Motor neuron (in vitro differentiated cells): ENCODE data around the gene OR2V2. TPM values are rescaled to one million over a fixed set of nuclear protein-coding genes. Genes with fewer than 3 reads are reported as not detected.
A peak's percentile ranks its signal among the peaks of the same experiment; 100 is the strongest.
"Not testable (repeated sequence)": the region's sequence is repeated elsewhere in the genome, so short reads cannot be mapped to it uniquely, and the experiment has no call there.

Source experiments
- ATAC-seq, 8 experiments: fragments of 200-7000 bp; cut with Tn5 transposase; replicated peaks in 6 of 8; 2 replicates each; pipeline ENCODE4 v1.8.0; 2021; ENCODE audit warnings: mild to moderate bottlenecking in 8 of 8, moderate library complexity in 8 of 8
- H3K27ac ChIP-seq, 2 donors: fragments of 250-450 bp; sonication (Bioruptor Pico); 2 replicates each; pipeline ENCODE4 v1.9.0; 2021; ENCODE audit warnings: antibody characterized with exemption in 2 of 2, mild to moderate bottlenecking in 2 of 2, moderate library complexity in 1 of 2
- H3K4me1 ChIP-seq, 2 donors: fragments of 250-450 bp; sonication (Bioruptor Pico); replicated peaks in 1 of 2; 2 replicates each; pipeline ENCODE4 v1.6.1; 2021; ENCODE audit warnings: antibody characterized with exemption in 2 of 2, mild to moderate bottlenecking in 2 of 2, moderate library complexity in 1 of 2
- H3K4me3 ChIP-seq, 5 donors: fragments of 250-450 bp; sonication (Bioruptor Pico); 2 replicates each; pipeline ENCODE4 v1.9.0; 2021; ENCODE audit warnings: antibody characterized with exemption in 5 of 5, mild to moderate bottlenecking in 5 of 5, moderate library complexity in 4 of 5
- WGBS, 10 experiments: fragments of 450-650 bp; shearing (Covaris generic); methylation state at CpG; one replicate each; pipeline ENCODE4 v1.0.0; 2022; 5-methylcytosine and 5-hydroxymethylcytosine counted together
- in situ Hi-C, 9 experiments: fragments of 400-800 bp; cut with MboI; loops; one replicate each; pipeline ENCODE4 v1.15.0; 2021; ENCODE audit warnings: low sequenced_read_pairs in 9 of 9, low pct_unique_long_range_greater_than_20kb in 2 of 9; ENCODE audit not compliant: unreplicated experiment in 9 of 9
- total RNA-seq, 8 experiments: library from RNA; unstranded; fragments of 300-600 nt; gene quantifications; 2 replicates each; pipeline versions ENCODE4 v1.2.3 to v1.2.4, GENCODE V29; 2022

The OR2V2 gene
- total RNA-seq, 8 experiments from 2014 or later: 0.05 to 0.33 (median 0.13) TPM; not detected in 1

- 0 to 80% (median 62%) methylated on average over 2 to 13 of the region's 28 CpGs; no CpG with 5 or more reads in 2 of the 10 experiments for WGBS, 10 experiments
- in situ Hi-C loops: no loop called here
- Histone ChIP-seq H3K27ac (no peak overlapping the region), H3K4me1 (no peaks in the 10 kb centered on the region), H3K4me3 (no peak overlapping the region)
- ATAC-seq: no peak
These were observed 25.5 kb upstream of the OR2V2 start for GRCh38 chr5:181121675-181122561.

GRCh38 chr5:181124526-181124925 lies 22.9 kb upstream of the OR2V2 start:
- in situ Hi-C loops: no loop called here
- Histone ChIP-seq H3K4me1 (no peaks in the 10 kb centered on the region), H3K4me3 (no peak overlapping the region), H3K27ac (no peak overlapping the region)
- WGBS, 10 experiments: 0 to 40% (median 23%) methylated on average over 1 to 3 of the region's 3 CpGs; no CpG with 5 or more reads in 4 of the 10 experiments
- no peak for ATAC-seq

GRCh38 chr5:181126841-181127240 lies 20.5 kb upstream of the OR2V2 start:
- H3K4me3 ChIP-seq: no peak overlapping the region
- no peak for ATAC-seq
- 0 to 100% (median 77%) methylated on average over 1 to 4 of the region's 18 CpGs; no CpG with 5 or more reads in 2 of the 10 experiments for WGBS, 10 experiments
- no peaks in the 10 kb centered on the region for H3K4me1 ChIP-seq
- in situ Hi-C loops: no loop called here
- H3K27ac ChIP-seq: no peak overlapping the region

GRCh38 chr5:181127456-181127855 lies 19.9 kb upstream of the OR2V2 start:
- ATAC-seq: no peak
- Histone ChIP-seq H3K27ac (no peak overlapping the region), H3K4me3 (no peak overlapping the region), H3K4me1 (no peaks in the 10 kb centered on the region)
- WGBS, 10 experiments: 57 to 72% (median 57%) methylated on average over 3 to 7 of the region's 10 CpGs; no CpG with 5 or more reads in 7 of the 10 experiments
- in situ Hi-C loops: no loop called here

- H3K27ac ChIP-seq: no peak overlapping the region
- H3K4me1 ChIP-seq: no peaks in the 10 kb centered on the region
- H3K4me3 ChIP-seq: no peak overlapping the region
- in situ Hi-C loops: no loop called here
- 0 to 80% (median 54%) methylated on average over 1 to 5 of the region's 15 CpGs; no CpG with 5 or more reads in 4 of the 10 experiments for WGBS, 10 experiments
- ATAC-seq: no peak
These were observed 19.3 kb upstream of the OR2V2 start for GRCh38 chr5:181127907-181128626.

- no peak overlapping the region for H3K27ac ChIP-seq
- no peaks in the 10 kb centered on the region for H3K4me1 ChIP-seq
- no peak overlapping the region for H3K4me3 ChIP-seq
- no peak for ATAC-seq
- in situ Hi-C loops: no loop called here
- WGBS, 10 experiments: 40 to 83% (median 48%) methylated on average over 1 to 5 of the region's 7 CpGs; no CpG with 5 or more reads in 4 of the 10 experiments
These were observed 17.8 kb upstream of the OR2V2 start for GRCh38 chr5:181129601-181130000.

GRCh38 chr5:181130081-181130480 lies 17.3 kb upstream of the OR2V2 start:
- in situ Hi-C loops, ATAC-seq, H3K4me1 ChIP-seq, H3K4me3 ChIP-seq, H3K27ac ChIP-seq: not testable (repeated sequence)
- WGBS, 10 experiments: no CpG with 5 or more reads among the region's 9 CpGs

GRCh38 chr5:181130832-181131496 lies 16.4 kb upstream of the OR2V2 start, which contains the start of gene OR2V1:
Gene OR2V1 (minus strand): TSS chr5:181131169. CDS start chr5:181125304, 5,865 bp downstream.
- ATAC-seq: no peak
- Histone ChIP-seq H3K4me1 (no peaks in the 10 kb centered on the region), H3K4me3 (no peak within 1 kb of the TSS), H3K27ac (no peak within 1 kb of the TSS)
- in situ Hi-C loops: no loop called here
- WGBS, 10 experiments: 0 to 80% (median 50%) methylated on average over 1 to 7 of the region's 14 CpGs; no CpG with 5 or more reads in 1 of the 10 experiments

GRCh38 chr5:181131514-181131913 lies 15.9 kb upstream of the OR2V2 start:
- in situ Hi-C loops: no loop called here
- 66 to 86% (median 81%) methylated on average over 2 to 9 of the region's 11 CpGs; no CpG with 5 or more reads in 2 of the 10 experiments for WGBS, 10 experiments
- Histone ChIP-seq H3K4me1 (no peaks in the 10 kb centered on the region), H3K27ac (no peak overlapping the region), H3K4me3 (no peak overlapping the region)
- no peak for ATAC-seq

GRCh38 chr5:181133083-181133482 lies 14.3 kb upstream of the OR2V2 start:
- WGBS, 10 experiments: 67 to 100% (median 75%) methylated on average over 1 to 3 of the region's 3 CpGs; no CpG with 5 or more reads in 3 of the 10 experiments
- no peaks in the 10 kb centered on the region for H3K4me1 ChIP-seq
- peak in 1 of 8 experiments; percentile 24 for ATAC-seq
- H3K4me3 ChIP-seq: no peak overlapping the region
- no peak overlapping the region for H3K27ac ChIP-seq
- in situ Hi-C loops: no loop called here

- in situ Hi-C loops: no loop called here
- Histone ChIP-seq H3K27ac (no peak overlapping the region), H3K4me1 (no peaks in the 10 kb centered on the region), H3K4me3 (no peak overlapping the region)
- ATAC-seq: peak in 2 of 8 experiments; percentile 98
- 13 to 92% (median 76%) methylated on average over 1 to 6 of the region's 10 CpGs; no CpG with 5 or more reads in 1 of the 10 experiments for WGBS, 10 experiments
These were observed 13.7 kb upstream of the OR2V2 start for GRCh38 chr5:181133610-181134231.

GRCh38 chr5:181134259-181134658 lies 13.1 kb upstream of the OR2V2 start:
- in situ Hi-C loops: no loop called here
- Histone ChIP-seq H3K4me3 (no peak overlapping the region), H3K27ac (no peak overlapping the region), H3K4me1 (no peaks in the 10 kb centered on the region)
- 44 to 86% (median 76%) methylated on average over 2 to 6 of the region's 6 CpGs for WGBS, 10 experiments
- ATAC-seq: no peak
